ENCODE measurements around the gene CPN2.
A peak's percentile ranks its signal among the peaks of the same experiment; 100 is the strongest.

- no peak for TF ChIP-seq CBX8 (IDR thresholded peaks at IDR 0.05)
- TF ChIP-seq HMGXB4 (CRISPR knock-in tag; IDR thresholded peaks at IDR 0.05; ENCODE audit: borderline replicate concordance) = no peak
- no peak for TF ChIP-seq CTCF (IDR thresholded peaks at IDR 0.05)
- TF ChIP-seq MAFK (IDR thresholded peaks at IDR 0.05; ENCODE audit: partially characterized antibody) = no peak
- TF ChIP-seq, protein P1, sequence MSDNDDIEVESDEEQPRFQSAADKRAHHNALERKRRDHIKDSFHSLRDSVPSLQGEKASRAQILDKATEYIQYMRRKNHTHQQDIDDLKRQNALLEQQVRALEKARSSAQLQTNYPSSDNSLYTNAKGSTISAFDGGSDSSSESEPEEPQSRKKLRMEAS (IDR thresholded peaks at IDR 0.05) = peak; percentile 66
- TF ChIP-seq POLR2A (IDR thresholded peaks at IDR 0.05; ENCODE audit: low read length) = no peak
- no peak for TF ChIP-seq ESRRA (IDR thresholded peaks at IDR 0.05; ENCODE audit: borderline replicate concordance, low read length)
- no peak for TF ChIP-seq USF2 (IDR thresholded peaks at IDR 0.05)
- TF ChIP-seq SREBF2 (IDR thresholded peaks at IDR 0.05) = no peak
- no peak for TF ChIP-seq RFX5 (IDR thresholded peaks at IDR 0.05)
- TF ChIP-seq REST (IDR thresholded peaks at IDR 0.05) = no peak
- TF ChIP-seq FOXS1 (CRISPR knock-in tag; IDR thresholded peaks at IDR 0.05) = no peak
- TF ChIP-seq PBX3 (IDR thresholded peaks at IDR 0.05) = no peak
Observed at GRCh38 chr3:194296454-194297263, 54.5 kb downstream of the CPN2 start.
